Pulmonary artery endothelial cell (primary cell): ENCODE results near the gene SURF4. TPM values are rescaled to one million over a fixed set of nuclear protein-coding genes. Genes with fewer than 3 reads are reported as not detected.
"Not testable (repeated sequence)": the region's sequence is repeated elsewhere in the genome, so short reads cannot be mapped to it uniquely, and the experiment has no call there.

Experiments used
- DNase-seq: peaks from one replicate; pipeline ENCODE4 v3.0.0-alpha.2; 2011; ENCODE audit warnings: low read depth, low spot score
- total RNA-seq: library from RNA; depleted of rRNA; stranded (reverse); fragments of >200 nt; gene quantifications from 2 replicates; pipeline ENCODE4 v1.2.3, GENCODE V29; 2014

The SURF4 gene
- total RNA-seq, 1 donor from 2014 or later = 525 TPM

DNA sequence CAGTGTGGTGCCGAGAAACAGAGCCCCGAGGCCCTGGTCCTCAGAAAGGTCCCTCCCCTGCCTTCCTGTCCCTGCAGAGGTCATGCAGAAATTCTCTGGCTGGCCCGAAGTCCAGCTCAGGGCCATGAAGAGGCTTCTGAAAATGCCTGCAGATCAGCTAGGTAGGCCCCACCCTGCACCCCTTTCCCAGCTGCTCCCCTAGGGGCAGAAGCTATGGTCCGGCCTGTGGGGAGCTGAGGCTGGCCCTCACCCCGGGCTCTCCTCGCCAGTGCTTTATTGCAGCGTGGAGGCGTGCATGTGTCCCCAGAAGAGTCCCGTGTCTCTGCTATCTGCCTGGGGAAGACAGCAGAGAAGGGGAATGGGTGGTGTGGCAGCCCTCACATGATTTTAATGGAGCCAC, 22.0 kb upstream of the SURF4 start:
- DNase-seq = no peak

DNA sequence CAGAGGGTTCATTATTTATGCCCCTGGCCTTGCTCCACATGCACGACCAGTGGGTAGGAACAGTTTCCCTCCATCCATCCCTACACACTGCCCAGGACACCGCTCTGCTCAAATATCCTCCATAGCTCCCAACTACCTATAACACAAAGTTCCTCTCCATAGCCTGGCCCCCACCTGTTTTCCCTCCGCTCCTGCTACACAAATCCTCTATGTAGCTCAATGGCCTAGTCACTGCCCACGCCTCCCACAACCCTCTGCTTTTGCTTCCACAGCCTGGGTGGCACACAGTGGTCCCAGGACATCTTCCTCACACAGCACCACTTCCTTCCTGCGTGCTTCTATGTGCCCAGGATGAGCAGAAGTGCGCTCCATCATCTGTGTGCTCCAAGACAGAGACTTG, 21.5 kb upstream of the SURF4 start:
- DNase-seq = no peak

DNA sequence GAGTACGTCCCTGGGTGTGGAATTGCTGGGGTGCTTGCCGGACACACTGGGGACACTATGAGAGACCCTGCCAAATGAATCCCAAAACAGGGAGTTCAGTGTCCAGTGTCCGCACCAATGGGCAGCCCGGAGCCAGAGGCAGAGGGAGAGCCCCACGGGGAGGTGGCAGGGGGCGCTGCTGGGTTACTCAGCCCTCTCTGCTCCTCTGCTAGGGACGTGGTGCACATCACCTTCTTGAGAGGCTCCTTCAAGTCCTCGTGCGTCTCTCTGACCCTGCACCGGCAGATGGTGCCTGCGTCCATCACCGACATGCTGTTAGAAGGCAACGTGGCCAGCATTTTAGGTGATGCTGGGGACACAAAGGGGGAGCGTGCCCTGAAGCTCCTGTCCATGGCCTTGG, 21.1 kb upstream of the SURF4 start:
- DNase-seq = no peak

DNA sequence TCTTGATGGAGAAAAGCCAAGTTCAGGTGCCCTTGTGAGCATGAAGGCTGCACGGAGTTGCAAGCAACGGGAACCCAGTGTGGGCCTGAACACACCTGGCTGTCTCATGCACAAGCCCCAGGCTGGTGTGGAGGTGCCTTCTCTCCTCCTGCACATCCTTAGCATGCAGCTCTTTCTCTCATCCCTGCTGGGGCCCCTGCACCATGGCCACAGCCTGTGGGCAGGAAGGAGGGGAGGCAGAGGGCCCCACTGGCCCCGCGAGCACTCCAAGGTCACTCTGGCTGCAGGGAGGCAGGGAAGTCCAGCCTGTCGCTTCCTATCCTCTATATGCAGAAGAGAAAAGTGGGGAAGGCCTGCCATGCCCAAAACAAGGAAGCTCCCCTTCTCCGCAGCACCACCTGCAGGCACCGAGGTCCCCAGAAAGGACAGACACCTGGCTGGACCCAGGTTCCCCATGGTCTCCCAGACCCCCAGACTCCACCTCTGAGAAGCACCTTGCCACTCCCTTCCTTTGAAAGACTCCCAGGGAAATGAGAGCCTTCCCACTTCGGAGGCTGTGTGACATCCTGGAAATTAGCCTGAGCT, 18.9 kb upstream of the SURF4 start:
- DNase-seq = no peak

- DNase-seq = no peak
Measured at GRCh38 chr9:133393399-133393798, 17.5 kb upstream of the SURF4 start.

DNA sequence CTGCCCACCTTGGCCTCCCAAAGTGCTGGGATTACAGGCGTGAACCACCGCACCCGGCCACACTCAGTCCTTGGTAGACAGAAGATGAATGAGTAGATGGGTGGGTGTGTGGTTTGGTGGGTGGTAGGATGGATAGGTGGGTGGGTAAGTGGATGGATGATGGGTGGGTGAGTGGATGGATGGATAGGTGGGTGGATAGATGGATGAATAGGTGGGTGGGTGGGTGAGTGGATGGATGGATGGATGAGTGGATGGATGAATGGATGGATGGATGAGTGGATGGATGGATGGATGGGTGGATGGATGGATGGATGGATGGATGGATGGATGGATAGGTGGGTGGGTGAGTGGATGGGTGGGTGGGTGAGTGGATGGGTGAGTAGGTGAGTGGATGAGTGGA, 16.4 kb upstream of the SURF4 start:
- DNase-seq = not testable (repeated sequence)

DNA sequence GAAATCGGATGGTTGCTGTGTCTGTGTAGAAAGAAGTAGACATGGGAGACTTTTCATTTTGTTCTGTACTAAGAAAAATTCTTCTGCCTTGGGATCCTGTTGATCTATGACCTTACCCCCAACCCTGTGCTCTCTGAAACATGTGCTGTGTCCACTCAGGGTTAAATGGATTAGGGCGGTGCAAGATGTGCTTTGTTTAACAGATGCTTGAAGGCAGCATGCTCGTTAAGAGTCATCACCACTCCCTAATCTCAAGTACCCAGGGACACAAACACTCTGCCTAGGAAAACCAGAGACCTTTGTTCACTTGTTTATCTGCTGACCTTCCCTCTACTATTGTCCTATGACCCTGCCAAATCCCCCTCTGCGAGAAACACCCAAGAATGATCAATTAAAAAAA, 15.6 kb upstream of the SURF4 start:
- DNase-seq = not testable (repeated sequence)

GRCh38 chr9:133390713-133391112, 14.9 kb upstream of the SURF4 start:
- DNase-seq = no peak

GRCh38 chr9:133389562-133389961, 13.7 kb upstream of the SURF4 start:
- DNase-seq = no peak

DNA sequence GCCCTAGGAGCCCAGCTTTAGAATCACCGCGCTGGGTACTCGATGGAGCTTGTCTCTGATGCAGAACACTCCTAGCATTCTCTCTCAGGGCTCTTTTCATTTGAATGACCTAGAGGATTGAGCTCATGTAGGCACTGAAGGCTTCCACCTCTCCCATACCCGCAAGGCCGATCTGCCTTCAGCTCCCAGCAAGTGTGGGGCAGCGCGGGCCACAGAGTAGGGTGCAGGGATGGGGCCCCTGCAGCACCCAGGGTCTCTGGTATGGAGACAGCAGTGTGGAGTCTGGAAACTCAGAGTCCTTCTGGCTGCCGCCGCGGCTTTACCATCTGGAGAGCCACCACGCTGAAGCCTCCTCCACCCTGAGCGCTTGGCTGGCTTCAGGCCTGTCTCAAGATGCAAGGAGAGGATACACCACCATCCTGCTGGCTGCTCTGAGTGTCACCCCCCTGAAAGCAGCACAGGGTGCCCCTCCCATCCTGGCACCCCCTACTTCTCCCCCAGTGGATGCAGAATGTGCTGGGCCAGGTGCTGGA, 13.2 kb upstream of the SURF4 start:
- DNase-seq = no peak

DNA sequence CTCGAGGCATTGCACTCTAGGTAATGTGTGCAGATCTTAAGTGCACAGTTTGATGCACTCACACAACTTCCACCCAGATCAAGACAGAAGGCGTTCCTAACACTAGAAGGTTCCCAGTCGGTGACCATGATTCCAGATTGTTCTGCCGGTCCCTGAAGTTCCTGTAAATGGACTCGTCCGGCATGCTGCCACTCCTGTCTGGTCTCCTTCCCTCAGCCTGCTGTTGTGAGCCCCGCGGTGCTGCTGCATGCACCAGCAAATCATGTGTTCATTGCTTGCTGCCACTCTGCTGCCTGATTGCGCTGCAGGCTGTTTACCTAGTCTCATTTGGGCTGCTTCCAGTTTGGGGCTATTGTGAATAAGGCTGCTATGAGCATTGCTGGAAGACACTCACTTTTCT, 11.8 kb upstream of the SURF4 start:
- no peak for DNase-seq

- DNase-seq = no peak
Measured at GRCh38 chr9:133386338-133386737, 10.5 kb upstream of the SURF4 start.

DNA sequence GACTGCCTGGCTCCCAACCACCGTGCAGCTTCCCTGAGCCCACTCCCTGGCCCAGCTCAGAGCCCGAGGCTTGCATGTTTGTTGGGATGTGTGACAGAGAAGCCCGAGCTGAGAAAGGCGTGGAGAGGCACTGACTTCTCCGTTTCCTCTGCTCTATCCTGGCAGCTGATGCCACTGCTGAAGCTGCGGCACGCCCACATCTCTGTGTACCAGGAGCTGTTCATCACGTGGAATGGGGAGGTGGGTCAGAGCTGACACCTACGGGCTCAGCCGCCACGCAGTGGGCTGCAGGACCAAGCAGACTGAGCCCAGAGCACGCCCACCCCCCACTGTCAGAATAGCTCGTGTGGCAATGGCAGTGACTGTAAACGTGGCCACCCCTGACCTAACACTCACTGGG, 9.6 kb upstream of the SURF4 start:
- DNase-seq = no peak

- DNase-seq = no peak
Measured at GRCh38 chr9:133384736-133385321, 9.0 kb upstream of the SURF4 start.

DNA sequence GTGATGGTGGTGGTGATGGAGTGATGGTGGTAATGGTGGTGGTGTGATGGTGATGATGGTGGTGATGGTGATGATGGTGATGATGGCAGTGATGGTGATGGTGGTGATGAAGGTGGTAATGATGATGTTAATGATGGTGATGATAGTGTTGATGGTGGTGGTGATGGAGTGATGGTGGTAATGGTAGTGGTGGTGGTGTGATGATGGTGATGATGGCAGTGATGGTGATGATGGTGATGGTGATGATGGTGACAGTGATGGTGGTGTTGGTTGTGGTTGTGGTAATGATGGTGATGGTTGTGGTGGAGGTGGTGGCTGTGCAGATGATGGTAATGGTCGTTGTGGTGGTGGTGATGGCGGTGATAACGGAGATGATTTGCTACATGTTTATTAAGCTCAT, 7.6 kb upstream of the SURF4 start:
- DNase-seq = no peak

DNA sequence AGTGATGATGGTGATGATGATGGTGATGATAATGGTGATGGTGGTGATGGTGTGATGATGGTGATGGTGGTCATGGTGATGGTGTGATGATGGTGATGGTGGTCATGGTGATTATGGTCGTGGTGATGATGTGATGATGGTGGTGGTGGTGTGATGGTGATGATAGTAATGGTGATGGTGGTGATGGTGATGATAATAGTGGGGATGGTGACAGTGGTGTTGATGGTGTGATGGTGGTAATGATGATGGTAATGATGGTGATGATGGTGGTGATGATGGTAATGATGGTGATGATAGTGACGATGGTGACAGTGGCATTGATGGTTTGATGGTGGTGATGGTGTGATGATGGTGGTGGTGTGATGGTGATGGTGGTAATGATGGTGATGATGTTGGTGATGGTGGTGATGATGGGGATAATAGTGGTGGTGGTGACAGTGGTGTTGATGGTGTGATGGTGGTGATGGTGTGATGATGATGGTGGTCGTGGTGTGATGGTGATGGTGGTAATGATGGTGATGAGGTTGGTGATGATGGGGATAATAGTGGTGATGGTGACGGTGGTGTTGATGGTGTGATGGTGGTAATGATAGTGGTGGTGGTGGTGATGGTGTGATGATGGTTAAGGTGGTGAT, 6.8 kb upstream of the SURF4 start:
- DNase-seq = no peak

GRCh38 chr9:133380734-133381133, 4.9 kb upstream of the SURF4 start:
- DNase-seq = no peak

DNA sequence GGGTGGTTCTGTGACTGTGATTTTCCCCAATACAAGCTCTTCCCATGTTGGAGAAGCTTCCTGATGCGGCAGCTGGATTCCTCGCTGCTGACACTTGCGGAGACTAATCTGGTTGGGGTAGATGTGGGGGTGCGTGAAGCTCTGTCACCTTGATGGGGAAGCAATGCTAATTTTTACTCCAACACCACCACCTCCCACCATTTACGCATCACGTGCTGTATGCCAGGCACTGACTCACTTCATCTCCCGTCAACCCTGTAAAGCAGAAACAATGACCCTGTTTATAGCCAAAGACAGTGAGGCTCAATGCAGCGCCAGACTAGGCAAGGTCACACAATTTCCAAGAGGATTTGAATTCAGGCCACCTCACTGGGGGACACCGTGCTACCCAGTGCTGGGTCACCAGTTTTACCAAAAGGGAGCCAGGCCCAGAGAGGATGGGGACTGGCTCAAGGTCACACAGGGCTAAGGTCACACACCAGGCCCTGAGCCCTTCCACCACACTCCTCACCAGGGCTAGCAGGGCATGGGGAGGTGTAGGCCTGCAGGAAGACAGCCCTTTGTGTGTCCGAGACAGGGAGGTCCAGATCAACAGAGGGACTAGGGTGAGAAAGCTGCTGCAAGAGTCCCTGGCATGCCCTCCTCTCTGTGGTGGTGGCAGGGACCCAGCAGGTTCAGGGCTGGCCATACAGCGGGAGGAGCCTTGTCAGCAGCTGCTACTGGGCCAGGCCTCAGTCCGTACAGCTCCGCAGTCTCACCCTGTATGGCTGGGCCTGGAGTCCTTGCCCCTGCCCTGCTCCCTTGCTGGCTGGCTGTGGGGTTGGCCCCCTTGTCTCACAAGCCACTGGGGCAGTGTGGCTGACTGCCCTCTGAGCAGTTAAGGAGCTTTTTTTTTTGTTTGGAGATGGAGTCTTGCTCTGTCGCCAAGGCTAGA, 3.6 kb upstream of the SURF4 start:
- no peak for DNase-seq

GRCh38 chr9:133378408-133378962, 2.6 kb upstream of the SURF4 start:
- no peak for DNase-seq

- no peak for DNase-seq
Measured at GRCh38 chr9:133377721-133378216, 1.9 kb upstream of the SURF4 start.

- not testable (repeated sequence) for DNase-seq
Measured at GRCh38 chr9:133377280-133377679, 1.4 kb upstream of the SURF4 start.
